Activated CD4-positive, alpha-beta memory T cell treated with anti-CD3 and anti-CD28 coated beads, Interleukin-2, amount 10 ng/mL, durations not matched to agents 7 days and 5 days (primary cell): ENCODE results near the gene SCO2. TPM values are rescaled to one million over a fixed set of nuclear protein-coding genes. Genes with fewer than 3 reads are reported as not detected.
"Not testable (repeated sequence)": the region's sequence is repeated elsewhere in the genome, so short reads cannot be mapped to it uniquely, and the experiment has no call there.

Source experiments
- CTCF ChIA-PET: fragments of 350-600 bp; sonication (Branson Sonifier 250); formaldehyde crosslinking; loops from one replicate; lab custom pipeline; 2021; ENCODE audit warnings: antibody characterized with exemption, inconsistent platforms; lab: Charles Lee
- POLR2A ChIA-PET: fragments of 350-600 bp; sonication (Branson Sonifier 250); formaldehyde crosslinking; loops from one replicate; lab custom pipeline; 2021; ENCODE audit warnings: antibody characterized with exemption; lab: Charles Lee
- DNase-seq: peaks from one replicate; pipeline ENCODE4 v3.0.0-alpha.2; 2020
- H3K27ac Mint-ChIP-seq: one replicate; pipeline ENCODE4 v1.8.0; 2021; ENCODE audit warnings: mild to moderate bottlenecking, mixed read lengths
- H3K27me3 Mint-ChIP-seq: one replicate; pipeline ENCODE4 v1.8.0; 2021; ENCODE audit warnings: mixed read lengths
- H3K36me3 Mint-ChIP-seq: one replicate; pipeline ENCODE4 v1.8.0; 2021; ENCODE audit warnings: low read depth, mixed read lengths
- H3K4me1 Mint-ChIP-seq: one replicate; pipeline ENCODE4 v1.8.0; 2021; ENCODE audit warnings: mixed read lengths
- H3K4me3 Mint-ChIP-seq: one replicate; pipeline ENCODE4 v1.8.0; 2021; ENCODE audit warnings: mild to moderate bottlenecking, mixed read lengths
- H3K9me3 Mint-ChIP-seq: one replicate; pipeline ENCODE4 v1.8.0; 2021; ENCODE audit warnings: mixed read lengths
- total RNA-seq, 2 experiments: library from RNA; stranded (reverse); gene quantifications; one replicate each; pipeline ENCODE4 v1.2.3, GENCODE V29; 2021

SCO2 gene
- total RNA-seq, 2 experiments from 2014 or later = 6.4 to 7.0 TPM

GRCh38 chr22:50523458-50523805 is 2.0 kb downstream of the SCO2 start:
- CTCF ChIA-PET = interaction anchor here (1.3 kb wide), 1 partner anchor 97 kb away, joined by 5 read pairs; no protein-coding TSS in a partner anchor
- H3K27ac Mint-ChIP-seq = no peak overlapping the region
- H3K9me3 Mint-ChIP-seq = no peaks in the 10 kb centered on the region
- POLR2A ChIA-PET = interaction anchor here (1.0 to 12.1 kb wide), 7 partner anchors 9 to 97 kb away, joined by 5 to 583 read pairs (median 117); partner anchors contain the start of genes KLHDC7B, LMF2 and NCAPH2
- no peak for DNase-seq
- no peaks in the 10 kb centered on the region for H3K27me3 Mint-ChIP-seq
- H3K4me1 Mint-ChIP-seq = peaks cover 37% of the 10 kb centered on the region
- peak overlapping the region; percentile 18 for H3K4me3 Mint-ChIP-seq
- H3K36me3 Mint-ChIP-seq = peaks cover 52% of the 10 kb centered on the region

- ChIA-PET CTCF (interaction anchor here (1.3 kb wide), 1 partner anchor 15 kb away, joined by 5 read pairs; the partner anchor contains the start of genes LMF2 and NCAPH2), POLR2A (interaction anchor here (1.0 to 12.1 kb wide), 9 partner anchors 9 to 97 kb away, joined by 3 to 321 read pairs (median 5); partner anchors contain the start of genes KLHDC7B, LMF2, NCAPH2 and SYCE3)
- Mint-ChIP-seq H3K4me3 (peak overlapping the region; percentile 18), H3K27ac (peak overlapping the region; percentile 21), H3K36me3 (peaks cover 47% of the 10 kb centered on the region), H3K4me1 (peaks cover 31% of the 10 kb centered on the region), H3K9me3 (no peaks in the 10 kb centered on the region), H3K27me3 (no peaks in the 10 kb centered on the region)
- no peak for DNase-seq
These were observed 2.5 kb downstream of the SCO2 start for GRCh38 chr22:50522806-50523438.

- Mint-ChIP-seq H3K36me3 (peaks cover 44% of the 10 kb centered on the region), H3K9me3 (no peaks in the 10 kb centered on the region), H3K4me3 (no peak overlapping the region), H3K27ac (no peak overlapping the region), H3K4me1 (peaks cover 25% of the 10 kb centered on the region), H3K27me3 (no peaks in the 10 kb centered on the region)
- CTCF ChIA-PET = interaction anchor here (1.3 kb wide), 1 partner anchor 14 kb away, joined by 5 read pairs; the partner anchor contains the start of genes LMF2 and NCAPH2
- POLR2A ChIA-PET = interaction anchor here (1.0 to 12.1 kb wide), 9 partner anchors 8 to 98 kb away, joined by 3 to 321 read pairs (median 5); partner anchors contain the start of genes KLHDC7B, LMF2, NCAPH2 and SYCE3
- DNase-seq = no peak
These were observed 3.1 kb downstream of the SCO2 start for GRCh38 chr22:50522208-50522805.

- ChIA-PET POLR2A (interaction anchor here (1.3 to 12.1 kb wide), 4 partner anchors 12 to 99 kb away, joined by 4 to 321 read pairs (median 134); partner anchors contain the start of genes KLHDC7B, LMF2, NCAPH2 and SYCE3), CTCF (interaction anchor here (1.3 kb wide), 1 partner anchor 14 kb away, joined by 5 read pairs; the partner anchor contains the start of genes LMF2 and NCAPH2)
- Mint-ChIP-seq H3K4me3 (no peak overlapping the region), H3K36me3 (peaks cover 38% of the 10 kb centered on the region), H3K27me3 (no peaks in the 10 kb centered on the region), H3K4me1 (peaks cover 19% of the 10 kb centered on the region), H3K9me3 (no peaks in the 10 kb centered on the region), H3K27ac (no peak overlapping the region)
- no peak for DNase-seq
These were observed 3.7 kb downstream of the SCO2 start for GRCh38 chr22:50521710-50522109.

- Mint-ChIP-seq H3K36me3 (peaks cover 43% of the 10 kb centered on the region), H3K27ac (no peak overlapping the region), H3K4me1 (peaks cover 19% of the 10 kb centered on the region), H3K4me3 (no peak overlapping the region), H3K27me3 (no peaks in the 10 kb centered on the region), H3K9me3 (no peaks in the 10 kb centered on the region)
- CTCF ChIA-PET = no interaction called here
- POLR2A ChIA-PET = interaction anchor here (12.1 kb wide), 1 partner anchor 12 kb away, joined by 321 read pairs; the partner anchor contains the start of genes LMF2 and NCAPH2
- no peak for DNase-seq
These were observed 4.5 kb downstream of the SCO2 start for GRCh38 chr22:50520826-50521453.

GRCh38 chr22:50520184-50520583 is 5.2 kb downstream of the SCO2 start:
- CTCF ChIA-PET, H3K27me3 Mint-ChIP-seq, H3K4me3 Mint-ChIP-seq, POLR2A ChIA-PET, H3K9me3 Mint-ChIP-seq, DNase-seq, H3K27ac Mint-ChIP-seq: not testable (repeated sequence)
- H3K4me1 Mint-ChIP-seq = peaks cover 21% of the 10 kb centered on the region
- H3K36me3 Mint-ChIP-seq = peaks cover 47% of the 10 kb centered on the region

GRCh38 chr22:50519151-50519550 is 6.2 kb downstream of the SCO2 start:
- DNase-seq = no peak
- POLR2A ChIA-PET = interaction anchor here (1.0 to 3.2 kb wide), 3 partner anchors 10 to 12 kb away, joined by 3 to 31 read pairs (median 3); partner anchors contain the start of genes LMF2, NCAPH2 and TYMP
- no peak overlapping the region for H3K4me3 Mint-ChIP-seq
- no peak overlapping the region for H3K27ac Mint-ChIP-seq
- peaks cover 49% of the 10 kb centered on the region for H3K36me3 Mint-ChIP-seq
- H3K9me3 Mint-ChIP-seq = no peaks in the 10 kb centered on the region
- CTCF ChIA-PET = no interaction called here
- no peaks in the 10 kb centered on the region for H3K27me3 Mint-ChIP-seq
- peaks cover 18% of the 10 kb centered on the region for H3K4me1 Mint-ChIP-seq

GRCh38 chr22:50518606-50519005 is 6.8 kb downstream of the SCO2 start:
- ChIA-PET CTCF (no interaction called here), POLR2A (interaction anchor here (1.0 to 3.2 kb wide), 3 partner anchors 10 to 12 kb away, joined by 3 to 31 read pairs (median 3); partner anchors contain the start of genes LMF2, NCAPH2 and TYMP)
- Mint-ChIP-seq H3K27ac (no peak overlapping the region), H3K4me3 (no peak overlapping the region), H3K9me3 (no peaks in the 10 kb centered on the region), H3K4me1 (peaks cover 16% of the 10 kb centered on the region), H3K27me3 (no peaks in the 10 kb centered on the region), H3K36me3 (peaks cover 47% of the 10 kb centered on the region)
- DNase-seq = no peak

GRCh38 chr22:50517495-50518260 is 7.7 kb downstream of the SCO2 start:
- Mint-ChIP-seq H3K4me3 (no peak overlapping the region), H3K36me3 (peaks cover 41% of the 10 kb centered on the region), H3K4me1 (peaks cover 12% of the 10 kb centered on the region), H3K27ac (no peak overlapping the region), H3K9me3 (no peaks in the 10 kb centered on the region), H3K27me3 (no peaks in the 10 kb centered on the region)
- POLR2A ChIA-PET = interaction anchor here (1.0 to 3.2 kb wide), 4 partner anchors 8 to 64 kb away, joined by 3 to 31 read pairs (median 4); partner anchors contain the start of genes CHKB, LMF2 and NCAPH2
- CTCF ChIA-PET = interaction anchor here (1.1 kb wide), 1 partner anchor 10 kb away, joined by 3 read pairs; the partner anchor contains the start of genes LMF2 and NCAPH2
- DNase-seq = no peak

GRCh38 chr22:50516891-50517290 is 8.5 kb downstream of the SCO2 start:
- H3K9me3 Mint-ChIP-seq = no peaks in the 10 kb centered on the region
- no peak for DNase-seq
- H3K36me3 Mint-ChIP-seq = peaks cover 49% of the 10 kb centered on the region
- POLR2A ChIA-PET = interaction anchor here (1.0 to 3.2 kb wide), 4 partner anchors 9 to 65 kb away, joined by 3 to 31 read pairs (median 4); partner anchors contain the start of genes CHKB, LMF2 and NCAPH2
- H3K27ac Mint-ChIP-seq = no peak overlapping the region
- CTCF ChIA-PET = no interaction called here
- H3K4me3 Mint-ChIP-seq = no peak overlapping the region
- peaks cover 18% of the 10 kb centered on the region for H3K4me1 Mint-ChIP-seq
- no peaks in the 10 kb centered on the region for H3K27me3 Mint-ChIP-seq

- ChIA-PET POLR2A (interaction anchor here (3.4 kb wide), 1 partner anchor 9 kb away, joined by 42 read pairs; the partner anchor contains the start of gene SCO2), CTCF (interaction anchor here (2.9 kb wide), 1 partner anchor 9 kb away, joined by 10 read pairs; the partner anchor contains the start of gene SCO2)
- Mint-ChIP-seq H3K4me3 (no peak overlapping the region), H3K4me1 (peaks cover 20% of the 10 kb centered on the region), H3K27me3 (no peaks in the 10 kb centered on the region), H3K36me3 (peaks cover 48% of the 10 kb centered on the region), H3K9me3 (no peaks in the 10 kb centered on the region), H3K27ac (no peak overlapping the region)
- DNase-seq = no peak
These were observed 9.3 kb downstream of the SCO2 start for GRCh38 chr22:50516068-50516467.
